HG02943 (cell line): ENCODE results near the gene DCDC2C.

ENCODE experiments used
- ATAC-seq: cut with Tn5 transposase; IDR thresholded peaks from one replicate; pipeline ENCODE4 v1.9.1; 2021; ENCODE audit warnings: mild to moderate bottlenecking, low read depth, moderate library complexity; ENCODE audit not compliant: unreplicated experiment

Gene DCDC2C

GRCh38 chr2:3768960-3769765 is 65.8 kb downstream of the DCDC2C start:
- ATAC-seq: no peak

- ATAC-seq: no peak
These were observed 66.4 kb downstream of the DCDC2C start for GRCh38 chr2:3769766-3770165.

DNA sequence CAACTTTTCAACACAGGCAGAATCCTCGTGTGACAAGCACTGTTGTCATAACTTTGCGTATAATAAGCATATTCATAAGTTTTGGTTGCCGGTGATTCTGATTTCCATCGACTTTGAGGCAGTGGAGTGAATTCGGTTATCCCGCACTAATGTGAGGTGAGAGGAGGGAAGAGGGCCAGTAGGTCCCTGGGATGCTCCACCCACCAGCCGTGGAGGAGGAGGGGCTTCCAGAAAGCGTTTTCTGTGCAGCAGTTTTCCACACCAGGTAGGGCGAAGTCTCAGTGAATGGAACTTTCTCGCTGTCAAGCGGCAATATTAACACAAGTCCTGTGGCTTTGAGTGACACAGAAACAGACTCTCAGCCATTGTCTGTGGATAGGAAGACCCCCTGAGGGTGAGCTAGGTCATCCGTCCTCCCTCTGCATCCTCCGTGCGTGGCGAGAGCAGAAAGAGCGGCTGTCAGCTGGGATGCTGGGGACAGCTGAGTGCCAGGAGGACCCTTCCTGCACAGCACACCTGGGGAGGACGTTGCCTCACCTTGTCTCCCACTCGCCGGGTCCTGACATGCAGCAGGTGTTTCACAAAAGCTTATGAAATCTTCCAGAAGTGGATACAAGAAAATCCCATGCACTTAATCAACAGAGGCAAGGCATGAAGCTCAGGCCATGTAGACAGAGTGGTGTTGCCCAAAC is 67.5 kb downstream of the DCDC2C start:
- no peak for ATAC-seq

- no peak for ATAC-seq
These were observed 68.2 kb downstream of the DCDC2C start for GRCh38 chr2:3771576-3771975.

- ATAC-seq: no peak
These were observed 71.0 kb downstream of the DCDC2C start for GRCh38 chr2:3774336-3774735.

GRCh38 chr2:3776311-3776710 is 72.9 kb downstream of the DCDC2C start:
- no peak for ATAC-seq

DNA sequence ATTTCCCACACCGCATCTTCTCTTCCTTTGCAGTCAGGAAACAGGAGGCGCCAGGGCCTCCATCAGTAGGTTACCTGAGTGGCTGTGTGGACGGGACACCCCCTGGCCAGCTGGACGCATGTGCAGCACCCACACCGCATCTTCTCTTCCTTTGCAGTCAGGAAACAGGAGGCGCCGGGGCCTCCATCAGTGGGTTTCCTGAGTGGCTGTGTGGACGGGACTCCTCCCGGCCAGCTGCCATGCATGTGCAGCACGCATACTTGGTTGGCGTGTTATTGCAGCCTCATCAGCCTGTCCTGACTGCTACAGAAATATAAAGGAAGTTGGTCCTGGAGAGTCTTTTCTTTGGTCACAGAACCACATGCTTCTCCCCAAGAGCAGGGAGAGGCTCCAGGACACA is 74.6 kb downstream of the DCDC2C start:
- no peak for ATAC-seq

DNA sequence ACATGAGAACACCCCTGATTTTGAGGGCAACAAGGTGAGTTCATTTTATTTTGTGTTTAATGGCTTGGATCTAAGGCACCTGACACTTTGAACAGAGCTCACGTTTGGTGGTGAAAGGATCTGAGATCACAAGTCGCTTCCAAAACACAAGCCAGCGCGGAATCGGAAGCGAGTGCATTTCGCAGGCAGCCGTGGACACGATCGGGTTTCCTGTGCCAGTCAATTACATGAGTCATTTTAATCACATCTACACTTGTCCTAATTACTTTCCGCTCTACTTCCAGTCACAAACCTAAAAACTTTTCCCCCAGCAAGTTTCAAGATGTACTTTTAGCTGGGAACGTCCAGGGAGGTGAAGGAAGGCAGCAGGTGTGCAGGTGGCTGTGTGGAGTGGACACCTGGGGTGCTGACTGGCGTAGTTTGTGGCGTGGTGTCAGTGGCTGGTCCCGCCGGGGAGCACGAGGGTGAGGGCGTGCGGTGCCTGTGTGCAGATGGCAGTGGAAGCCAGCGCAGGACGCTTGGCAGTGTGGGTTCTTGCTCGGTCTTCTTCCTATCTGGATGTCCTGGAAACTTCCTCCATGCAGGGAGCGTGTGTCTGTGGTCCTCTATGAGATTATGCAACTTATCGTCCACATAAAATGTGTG is 75.6 kb downstream of the DCDC2C start:
- ATAC-seq: no peak

- ATAC-seq: no peak
These were observed 76.2 kb downstream of the DCDC2C start for GRCh38 chr2:3779496-3780049.

- peak; percentile 97 for ATAC-seq
These were observed 77.4 kb downstream of the DCDC2C start for GRCh38 chr2:3780477-3781402.

- ATAC-seq: no peak
These were observed 81.4 kb downstream of the DCDC2C start for GRCh38 chr2:3784731-3785130.

- no peak for ATAC-seq
These were observed 82.0 kb downstream of the DCDC2C start for GRCh38 chr2:3785220-3785889.

DNA sequence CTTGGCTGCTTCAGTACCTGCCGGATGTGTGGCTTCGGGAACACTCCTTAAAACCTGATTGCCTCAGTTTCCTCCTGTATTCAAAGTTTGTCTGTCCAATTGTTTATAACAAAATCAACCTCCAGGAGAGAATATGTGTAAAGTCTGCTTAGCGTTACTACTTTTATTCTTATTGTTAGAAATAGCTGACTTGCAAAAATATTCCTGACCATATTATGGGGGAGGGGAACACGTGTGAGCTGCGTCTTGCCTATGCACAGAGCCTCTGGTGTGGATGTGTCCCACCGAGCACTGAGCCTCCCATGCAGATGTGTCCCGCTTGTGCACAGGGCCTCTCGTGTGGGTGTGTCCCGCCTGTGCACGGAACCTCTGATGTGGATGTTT is 82.5 kb downstream of the DCDC2C start:
- ATAC-seq: no peak

DNA sequence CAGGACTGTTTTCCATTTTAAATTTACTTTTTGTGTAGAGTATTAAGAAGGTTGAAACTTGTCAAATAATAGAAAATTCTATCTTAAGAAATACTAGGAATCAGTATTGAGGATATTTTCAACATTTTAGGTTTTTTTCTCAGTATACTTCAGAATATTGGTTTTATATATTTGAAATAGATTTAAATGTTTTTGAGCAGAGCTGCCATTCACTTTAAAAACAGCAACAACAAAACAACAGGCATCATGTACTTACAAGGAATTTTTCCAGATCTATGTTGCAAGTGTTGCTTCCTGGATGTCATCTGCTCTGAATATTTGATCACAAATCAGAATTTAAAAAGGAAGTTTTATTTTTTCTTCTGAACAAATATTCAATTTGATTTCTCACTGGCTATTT is 84.4 kb downstream of the DCDC2C start:
- ATAC-seq: no peak

DNA sequence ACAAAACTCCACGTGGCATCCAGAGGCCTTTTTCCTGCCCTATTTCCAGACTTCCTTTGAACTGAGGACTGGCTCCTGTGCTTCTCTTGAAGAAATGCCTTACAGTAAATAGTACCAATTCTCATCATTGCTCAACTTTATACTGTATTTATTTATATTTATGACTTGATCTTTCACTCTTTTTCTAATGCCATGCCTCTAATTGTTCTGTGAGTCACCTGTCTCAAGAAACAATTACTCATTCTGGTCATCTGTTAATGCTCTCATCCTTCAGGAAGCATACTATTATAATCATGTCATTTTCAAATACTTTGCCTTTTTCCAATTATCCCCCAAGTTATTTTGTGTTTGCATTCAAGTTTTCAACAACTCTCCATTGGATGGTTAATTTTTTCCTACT is 85.9 kb downstream of the DCDC2C start:
- ATAC-seq: no peak

- no peak for ATAC-seq
These were observed 89.9 kb downstream of the DCDC2C start for GRCh38 chr2:3793249-3793648.

DNA sequence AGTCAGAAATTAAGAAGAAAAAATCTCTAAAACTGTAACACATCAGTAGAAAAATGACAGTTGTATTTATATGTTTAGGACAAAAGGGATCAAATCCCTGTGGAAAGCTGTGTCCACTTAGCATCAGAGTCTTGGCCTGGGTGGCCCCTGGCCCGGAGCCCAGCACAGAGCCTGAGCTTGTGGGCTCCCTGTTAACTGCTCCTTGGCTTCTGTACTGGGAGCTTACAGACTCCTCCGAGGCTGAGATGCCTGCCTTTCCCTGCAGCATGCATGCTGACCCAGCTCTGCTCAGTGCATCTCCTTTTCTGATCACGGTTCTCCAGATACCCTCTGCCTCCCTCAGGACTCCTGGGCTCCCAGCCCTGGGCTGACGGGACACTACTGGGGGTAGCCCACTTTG is 98.1 kb downstream of the DCDC2C start:
- no peak for ATAC-seq

- ATAC-seq: no peak
These were observed 102.0 kb downstream of the DCDC2C start for GRCh38 chr2:3805201-3805939.

GRCh38 chr2:3806168-3806567 is 102.8 kb downstream of the DCDC2C start:
- no peak for ATAC-seq
